Measurements from ENCODE around the gene KCNK18. TPM values are rescaled to one million over a fixed set of nuclear protein-coding genes. Genes with fewer than 3 reads are reported as not detected.

Gene KCNK18
- not detected in 2 replicates for total RNA-seq (ENCODE audit: low replicate concordance)

DNA sequence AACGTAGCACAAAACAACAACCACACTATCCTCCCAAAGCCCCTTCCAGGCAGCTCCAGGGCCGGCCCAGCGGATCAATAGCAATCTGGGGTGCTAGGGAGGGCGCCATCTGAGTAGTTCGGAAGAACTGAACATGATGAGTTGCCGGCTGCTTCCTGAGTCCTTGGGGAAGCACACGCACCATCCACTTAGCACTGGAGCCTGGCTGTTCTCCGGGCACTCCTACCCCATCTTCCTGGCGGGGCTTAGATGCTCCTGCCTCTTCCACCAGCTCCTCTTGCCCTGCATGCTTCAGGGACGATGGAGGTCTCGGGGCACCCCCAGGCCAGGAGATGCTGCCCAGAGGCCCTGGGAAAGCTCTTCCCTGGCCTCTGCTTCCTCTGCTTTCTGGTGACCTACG, at the start of gene KCNK18:
Gene KCNK18 (plus strand): TSS at position 301 of the 400 bp plus-strand sequence. CDS start 0 bp downstream, at position 301.
- H3F3A ChIP-seq (ENCODE audit: low read depth) = no peaks in the 10 kb centered on the region

DNA sequence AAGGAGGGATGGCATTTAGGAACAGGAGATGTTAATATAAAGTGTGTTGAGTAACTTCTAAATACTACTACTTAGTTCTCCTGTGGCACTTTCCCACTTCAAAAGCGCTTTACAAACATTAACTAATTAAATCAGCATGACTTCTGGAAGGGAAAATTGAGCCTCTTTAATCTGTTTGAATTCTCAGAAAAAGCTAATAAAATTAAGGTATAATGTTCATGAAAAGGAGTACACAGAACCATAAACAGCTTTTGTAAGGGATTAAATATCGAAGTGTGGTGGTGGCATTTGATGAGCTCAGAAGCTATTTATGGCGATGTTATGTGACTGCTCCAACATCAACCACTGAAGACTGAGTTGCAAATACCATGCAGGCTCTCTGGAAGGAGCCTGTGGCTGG, 49.0 kb upstream of the KCNK18 start:
- TF ChIP-seq, protein P1, sequence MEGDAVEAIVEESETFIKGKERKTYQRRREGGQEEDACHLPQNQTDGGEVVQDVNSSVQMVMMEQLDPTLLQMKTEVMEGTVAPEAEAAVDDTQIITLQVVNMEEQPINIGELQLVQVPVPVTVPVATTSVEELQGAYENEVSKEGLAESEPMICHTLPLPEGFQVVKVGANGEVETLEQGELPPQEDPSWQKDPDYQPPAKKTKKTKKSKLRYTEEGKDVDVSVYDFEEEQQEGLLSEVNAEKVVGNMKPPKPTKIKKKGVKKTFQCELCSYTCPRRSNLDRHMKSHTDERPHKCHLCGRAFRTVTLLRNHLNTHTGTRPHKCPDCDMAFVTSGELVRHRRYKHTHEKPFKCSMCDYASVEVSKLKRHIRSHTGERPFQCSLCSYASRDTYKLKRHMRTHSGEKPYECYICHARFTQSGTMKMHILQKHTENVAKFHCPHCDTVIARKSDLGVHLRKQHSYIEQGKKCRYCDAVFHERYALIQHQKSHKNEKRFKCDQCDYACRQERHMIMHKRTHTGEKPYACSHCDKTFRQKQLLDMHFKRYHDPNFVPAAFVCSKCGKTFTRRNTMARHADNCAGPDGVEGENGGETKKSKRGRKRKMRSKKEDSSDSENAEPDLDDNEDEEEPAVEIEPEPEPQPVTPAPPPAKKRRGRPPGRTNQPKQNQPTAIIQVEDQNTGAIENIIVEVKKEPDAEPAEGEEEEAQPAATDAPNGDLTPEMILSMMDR (IDR thresholded peaks at IDR 0.05) = no peak
- TF ChIP-seq EZH2phosphoT487 (IDR thresholded peaks at IDR 0.05) (no peak), EZH2 (IDR thresholded peaks at IDR 0.05) (no peak)
- DNase-seq (ENCODE audit: low spot score) = no peak
- no peak overlapping the region for H3K27ac ChIP-seq
- no peaks in the 10 kb centered on the region for H3K4me1 ChIP-seq
- H3F3A ChIP-seq (ENCODE audit: low read depth) = no peaks in the 10 kb centered on the region
- H3K4me2 ChIP-seq = no peak overlapping the region
- Mint-ChIP-seq H3K9me3 (peaks cover 4% of the 10 kb centered on the region), H3K27ac (no peak overlapping the region), H3K4me1 (peaks cover 2% of the 10 kb centered on the region), H3K36me3 (no peaks in the 10 kb centered on the region), H3K27me3 (ENCODE audit: insufficient read depth, low read depth) (peaks cover 23% of the 10 kb centered on the region), H3K4me3 (no peak overlapping the region)
- H3K9ac ChIP-seq = no peak overlapping the region
- no peak overlapping the region for H3K4me3 ChIP-seq
- no peaks in the 10 kb centered on the region for H3K79me2 ChIP-seq (ENCODE audit: low read depth)
- no peaks in the 10 kb centered on the region for H3K36me3 ChIP-seq
- no peak overlapping the region for H2AFZ ChIP-seq (replicated peaks)
- peaks cover 100% of the 10 kb centered on the region for H3K27me3 ChIP-seq
- H4K20me1 ChIP-seq (ENCODE audit: low read depth) = no peaks in the 10 kb centered on the region
- H3K9me3 ChIP-seq (ENCODE audit: low read depth) = peaks cover 7% of the 10 kb centered on the region

More for the DNA sequence above, at the start of gene KCNK18:
- H3K27me3 Mint-ChIP-seq (ENCODE audit: insufficient read depth, low read depth) = peaks cover 8% of the 10 kb centered on the region
- Histone ChIP-seq H4K20me1 (ENCODE audit: low read depth) (no peaks in the 10 kb centered on the region), H3K27ac (no peak within 1 kb of the TSS), H3K4me3 (no peak within 1 kb of the TSS), H3K4me2 (peak within 1 kb of the TSS; percentile 38), H3K36me3 (no peaks in the 10 kb centered on the region), H3K4me1 (peaks cover 8% of the 10 kb centered on the region), H3K27me3 (no peaks in the 10 kb centered on the region), H3K9ac (no peak within 1 kb of the TSS), H3K79me2 (ENCODE audit: low read depth) (no peaks in the 10 kb centered on the region), H2AFZ (replicated peaks) (peak within 1 kb of the TSS; percentile 68), H3K9me3 (ENCODE audit: low read depth) (no peaks in the 10 kb centered on the region)
- H3K9me3 Mint-ChIP-seq = no peaks in the 10 kb centered on the region
- DNase-seq (ENCODE audit: low spot score) = no peak
- no peak within 1 kb of the TSS for H3K4me3 Mint-ChIP-seq
- H3K27ac Mint-ChIP-seq = peak within 1 kb of the TSS; percentile 29
- peaks cover 6% of the 10 kb centered on the region for H3K4me1 Mint-ChIP-seq
- TF ChIP-seq EZH2 (IDR thresholded peaks at IDR 0.05) = no peak
- no peak for TF ChIP-seq EZH2phosphoT487 (IDR thresholded peaks at IDR 0.05)
- TF ChIP-seq, protein P1 (IDR thresholded peaks at IDR 0.05) = no peak
- no peaks in the 10 kb centered on the region for H3K36me3 Mint-ChIP-seq

DNA sequence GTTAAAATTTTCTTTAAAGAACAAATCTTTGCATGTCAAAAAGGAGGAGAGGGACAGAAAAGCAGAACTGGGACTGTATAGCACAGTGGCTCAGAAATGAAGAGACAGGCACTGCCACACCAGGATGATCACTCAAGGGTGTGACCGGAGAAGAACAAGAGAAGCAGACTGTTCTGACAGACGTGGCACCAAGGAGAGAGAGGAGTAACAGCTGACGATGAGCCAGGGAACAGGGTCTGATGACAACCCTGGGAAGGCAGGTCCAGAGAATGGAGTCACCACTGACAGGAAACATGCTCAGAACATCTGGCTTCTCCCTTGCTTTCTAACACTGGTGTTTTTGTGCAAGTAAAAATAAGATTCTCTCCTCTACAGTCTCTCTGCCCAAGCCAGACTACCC, 44.6 kb upstream of the KCNK18 start:
- no peaks in the 10 kb centered on the region for H3K36me3 Mint-ChIP-seq
- no peaks in the 10 kb centered on the region for H3K4me1 ChIP-seq
- H3K9ac ChIP-seq = no peak overlapping the region
- H3K27ac Mint-ChIP-seq = no peak overlapping the region
- H3K4me3 ChIP-seq = no peak overlapping the region
- no peaks in the 10 kb centered on the region for H3K36me3 ChIP-seq
- no peaks in the 10 kb centered on the region for H3K9me3 ChIP-seq (ENCODE audit: low read depth)
- no peak overlapping the region for H2AFZ ChIP-seq (replicated peaks)
- no peaks in the 10 kb centered on the region for H3K9me3 Mint-ChIP-seq
- H4K20me1 ChIP-seq (ENCODE audit: low read depth) = no peaks in the 10 kb centered on the region
- H3F3A ChIP-seq (ENCODE audit: low read depth) = no peaks in the 10 kb centered on the region
- no peak overlapping the region for H3K4me3 Mint-ChIP-seq
- H3K4me1 Mint-ChIP-seq = no peaks in the 10 kb centered on the region
- DNase-seq (ENCODE audit: low spot score) = no peak
- H3K27ac ChIP-seq = no peak overlapping the region
- peaks cover 100% of the 10 kb centered on the region for H3K27me3 ChIP-seq
- TF ChIP-seq EZH2 (IDR thresholded peaks at IDR 0.05) (no peak), EZH2phosphoT487 (IDR thresholded peaks at IDR 0.05) (no peak)
- TF ChIP-seq, protein P1 (IDR thresholded peaks at IDR 0.05) = no peak
- H3K4me2 ChIP-seq = no peak overlapping the region
- H3K27me3 Mint-ChIP-seq (ENCODE audit: insufficient read depth, low read depth) = peaks cover 22% of the 10 kb centered on the region
- no peaks in the 10 kb centered on the region for H3K79me2 ChIP-seq (ENCODE audit: low read depth)

All from neural progenitor cell (in vitro differentiated cells).